ENCODE data around the gene ADAP1.
"Not testable (repeated sequence)": the region's sequence is repeated elsewhere in the genome, so short reads cannot be mapped to it uniquely, and the experiment has no call there.

ADAP1 gene, protein sequence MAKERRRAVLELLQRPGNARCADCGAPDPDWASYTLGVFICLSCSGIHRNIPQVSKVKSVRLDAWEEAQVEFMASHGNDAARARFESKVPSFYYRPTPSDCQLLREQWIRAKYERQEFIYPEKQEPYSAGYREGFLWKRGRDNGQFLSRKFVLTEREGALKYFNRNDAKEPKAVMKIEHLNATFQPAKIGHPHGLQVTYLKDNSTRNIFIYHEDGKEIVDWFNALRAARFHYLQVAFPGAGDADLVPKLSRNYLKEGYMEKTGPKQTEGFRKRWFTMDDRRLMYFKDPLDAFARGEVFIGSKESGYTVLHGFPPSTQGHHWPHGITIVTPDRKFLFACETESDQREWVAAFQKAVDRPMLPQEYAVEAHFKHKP

DNA sequence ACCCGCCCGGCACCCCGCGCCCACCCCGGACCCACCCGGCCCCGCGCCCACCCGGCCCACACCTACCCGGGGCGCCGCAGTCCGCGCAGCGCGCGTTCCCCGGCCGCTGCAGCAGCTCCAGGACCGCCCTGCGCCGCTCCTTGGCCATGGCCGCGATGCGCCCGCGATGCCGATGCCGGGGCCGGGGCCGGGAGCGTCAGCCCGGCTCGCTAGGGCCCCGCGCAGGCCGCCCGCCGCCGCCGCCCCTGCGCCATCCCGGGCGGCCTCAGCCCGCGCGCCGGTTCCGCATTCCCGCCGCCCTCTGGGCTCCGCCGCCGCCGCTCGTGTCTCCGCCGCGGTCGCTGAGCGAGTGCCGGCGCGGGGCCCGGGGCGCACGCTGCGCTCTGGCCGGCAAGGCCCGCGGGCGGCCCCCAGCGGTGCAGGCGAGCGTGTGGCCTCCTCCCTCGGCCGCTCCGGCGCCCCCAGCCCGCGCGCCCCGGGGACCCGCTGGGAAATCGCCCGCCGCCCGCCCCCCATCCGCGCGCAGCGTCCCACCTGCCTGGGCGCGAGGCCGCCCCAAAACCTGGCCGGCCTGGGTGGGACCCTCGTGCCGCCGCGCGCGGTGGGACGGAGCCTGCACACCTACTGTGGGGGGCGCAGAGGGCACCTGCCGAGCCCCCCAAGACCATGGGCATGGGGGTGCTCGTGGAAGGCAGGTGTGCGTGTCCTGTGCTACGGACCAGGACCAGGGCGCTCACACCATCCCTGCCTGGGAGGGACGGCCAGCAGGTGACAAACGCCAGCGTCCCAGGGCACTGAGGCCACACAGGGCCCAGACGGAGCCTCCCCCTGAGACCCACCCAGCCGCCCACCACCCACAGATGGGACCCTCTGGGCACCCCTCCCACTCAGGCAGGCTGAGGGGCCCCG, at the start of gene ADAP1:
ADAP1 (minus strand) TSS at position 351 of the 909 bp plus-strand sequence; CDS start at position 148, 203 bp downstream.
- DNase-seq: no peak

DNA sequence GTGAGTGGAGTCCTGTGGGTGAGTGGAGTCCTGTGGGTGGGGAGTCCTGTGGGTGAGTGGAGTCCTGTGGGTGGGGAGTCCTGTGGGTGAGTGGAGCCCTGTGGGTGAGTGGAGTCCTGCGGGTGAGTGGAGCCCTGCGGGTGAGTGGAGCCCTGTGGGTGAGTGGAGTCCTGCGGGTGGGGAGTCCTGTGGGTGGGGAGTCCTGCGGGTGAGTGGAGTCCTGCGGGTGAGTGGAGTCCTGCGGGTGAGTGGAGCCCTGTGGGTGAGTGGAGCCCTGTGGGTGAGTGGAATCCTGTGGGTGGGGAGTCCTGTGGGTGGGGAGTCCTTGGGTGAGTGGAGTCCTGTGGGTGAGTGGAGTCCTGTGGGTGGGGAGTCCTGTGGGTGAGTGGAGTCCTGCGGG, 48.0 kb upstream of the ADAP1 start:
- DNase-seq: not testable (repeated sequence)

DNA sequence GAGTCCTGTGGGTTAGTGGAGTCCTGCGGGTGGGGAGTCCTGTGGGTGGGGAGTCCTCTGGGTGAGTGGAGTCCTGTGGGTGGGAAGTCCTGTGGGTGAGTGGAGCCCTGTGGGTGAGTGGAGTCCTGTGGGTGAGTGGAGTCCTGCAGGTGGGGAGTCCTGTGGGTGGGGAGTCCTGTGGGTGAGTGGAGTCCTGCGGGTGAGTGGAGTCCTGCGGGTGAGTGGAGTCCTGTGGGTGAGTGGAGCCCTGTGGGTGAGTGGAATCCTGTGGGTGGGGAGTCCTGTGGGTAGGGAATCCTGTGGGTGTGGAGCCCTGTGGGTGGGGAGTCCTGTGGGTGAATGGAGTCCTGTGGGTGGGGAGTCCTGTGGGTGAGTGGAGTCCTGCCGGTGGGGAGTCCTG, 47.5 kb upstream of the ADAP1 start:
- DNase-seq: not testable (repeated sequence)

DNA sequence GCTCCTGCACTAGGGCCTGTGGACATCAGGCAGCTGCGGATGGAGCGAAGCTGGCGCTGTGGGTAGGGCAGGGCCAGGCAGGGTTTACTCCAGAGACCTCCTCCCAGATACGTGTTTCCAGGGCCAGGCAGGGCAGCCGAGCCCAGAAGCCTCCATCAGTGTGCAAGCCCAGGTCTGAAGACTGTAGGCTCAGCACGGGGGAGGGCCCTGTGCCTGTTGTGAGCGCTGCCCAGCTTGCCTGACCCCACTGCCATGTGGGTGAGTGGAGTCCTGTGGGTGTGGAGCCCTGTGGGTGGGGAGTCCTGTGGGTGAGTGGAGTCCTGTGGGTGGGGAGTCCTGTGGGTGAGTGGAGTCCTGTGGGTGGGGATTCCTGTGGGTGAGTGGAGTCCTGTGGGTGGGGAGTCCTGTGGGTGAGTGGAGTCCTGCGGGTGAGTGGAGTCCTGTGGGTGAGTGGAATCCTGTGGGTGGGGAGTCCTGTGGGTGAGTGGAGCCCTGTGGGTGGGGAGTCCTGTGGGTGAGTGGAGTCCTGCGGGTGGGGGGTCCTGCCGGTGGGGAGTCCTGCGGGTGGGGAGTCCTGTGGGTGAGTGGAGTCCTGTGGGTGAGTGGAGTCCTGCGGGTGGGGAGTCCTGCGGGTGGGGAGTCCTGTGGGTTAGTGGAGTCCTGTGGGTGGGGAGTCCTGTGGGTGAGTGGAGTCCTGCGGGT, 46.7 kb upstream of the ADAP1 start:
- not testable (repeated sequence) for DNase-seq

DNA sequence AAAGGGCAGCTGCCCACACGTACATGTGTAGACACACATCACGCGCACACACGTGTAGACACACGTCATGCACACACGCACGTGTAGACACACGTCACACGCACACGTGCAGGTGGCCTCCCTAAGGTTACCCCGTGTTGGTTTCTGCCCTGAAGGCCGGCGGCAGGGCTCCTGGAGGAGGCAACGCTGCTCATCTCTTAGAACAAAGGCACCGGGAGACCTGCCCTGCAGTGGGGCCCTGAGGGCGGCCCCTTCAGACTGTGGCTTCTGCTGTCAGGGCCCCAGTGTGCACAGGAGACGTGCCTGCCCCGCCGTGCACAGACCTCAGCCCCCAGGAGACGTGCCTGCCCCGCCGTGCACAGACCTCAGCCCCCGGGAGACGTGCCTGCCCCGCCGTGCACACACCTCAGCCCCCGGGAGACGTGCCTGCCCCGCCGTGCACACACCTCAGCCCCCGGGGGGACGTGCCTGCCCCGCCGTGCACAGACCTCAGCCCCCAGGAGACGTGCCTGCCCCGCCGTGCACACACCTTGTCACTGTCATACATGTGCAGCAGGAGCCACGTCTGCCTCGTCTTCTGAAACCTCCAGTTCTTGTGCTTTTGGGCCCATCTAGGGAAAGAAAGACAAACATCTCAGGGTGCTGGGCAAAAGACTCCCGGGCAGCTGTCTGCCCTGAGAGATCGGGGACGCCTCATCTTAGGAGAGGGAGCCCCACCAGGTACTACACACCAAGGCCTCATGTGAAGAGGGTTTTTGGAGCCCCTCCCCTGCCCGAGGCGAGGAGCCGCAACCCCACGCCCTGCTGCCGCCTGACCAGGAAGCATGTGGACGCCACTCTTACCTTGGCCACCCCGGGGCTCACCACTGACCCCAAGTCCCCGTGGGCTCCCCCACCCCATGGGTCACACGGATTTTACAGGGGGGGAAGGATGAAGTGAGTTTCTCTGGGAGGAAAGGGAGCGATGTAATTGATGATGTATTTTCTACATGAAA, 45.8 kb upstream of the ADAP1 start:
- no peak for DNase-seq

DNA sequence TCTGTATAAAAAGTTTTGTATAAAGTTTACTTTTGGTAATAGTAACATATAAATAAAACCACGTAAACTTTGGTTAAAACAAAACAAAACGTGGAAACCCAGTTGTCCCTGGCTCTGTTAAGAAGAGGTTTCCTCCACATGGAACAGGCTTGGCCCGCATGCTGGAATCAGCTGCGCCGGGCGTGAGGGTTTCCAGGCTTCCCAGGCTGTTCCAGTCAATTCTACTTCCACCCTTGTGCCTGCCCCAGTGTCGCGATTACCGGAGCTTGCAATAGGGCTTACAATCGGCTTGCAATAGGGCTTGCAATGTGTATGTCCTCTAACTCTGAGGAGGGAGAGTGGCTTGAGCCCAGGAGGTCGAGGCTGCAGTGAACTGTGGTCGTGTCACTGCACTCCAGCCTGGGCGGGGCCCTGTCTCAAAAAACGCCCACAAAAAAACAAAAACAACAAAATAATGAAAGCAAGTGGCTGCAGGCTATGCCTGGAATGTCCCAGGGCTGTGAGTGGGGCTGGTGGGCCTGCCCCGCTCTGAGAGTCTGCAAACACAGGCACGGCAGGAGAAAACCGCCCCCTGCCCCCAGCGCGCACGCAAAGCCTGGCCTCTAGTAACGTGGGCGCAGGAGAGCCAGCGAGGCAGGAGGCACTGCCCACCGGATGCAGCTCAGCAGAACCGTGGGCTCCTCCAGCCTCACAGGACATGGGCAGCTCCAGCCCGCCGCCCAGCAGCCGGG, 44.8 kb upstream of the ADAP1 start:
- no peak for DNase-seq

DNA sequence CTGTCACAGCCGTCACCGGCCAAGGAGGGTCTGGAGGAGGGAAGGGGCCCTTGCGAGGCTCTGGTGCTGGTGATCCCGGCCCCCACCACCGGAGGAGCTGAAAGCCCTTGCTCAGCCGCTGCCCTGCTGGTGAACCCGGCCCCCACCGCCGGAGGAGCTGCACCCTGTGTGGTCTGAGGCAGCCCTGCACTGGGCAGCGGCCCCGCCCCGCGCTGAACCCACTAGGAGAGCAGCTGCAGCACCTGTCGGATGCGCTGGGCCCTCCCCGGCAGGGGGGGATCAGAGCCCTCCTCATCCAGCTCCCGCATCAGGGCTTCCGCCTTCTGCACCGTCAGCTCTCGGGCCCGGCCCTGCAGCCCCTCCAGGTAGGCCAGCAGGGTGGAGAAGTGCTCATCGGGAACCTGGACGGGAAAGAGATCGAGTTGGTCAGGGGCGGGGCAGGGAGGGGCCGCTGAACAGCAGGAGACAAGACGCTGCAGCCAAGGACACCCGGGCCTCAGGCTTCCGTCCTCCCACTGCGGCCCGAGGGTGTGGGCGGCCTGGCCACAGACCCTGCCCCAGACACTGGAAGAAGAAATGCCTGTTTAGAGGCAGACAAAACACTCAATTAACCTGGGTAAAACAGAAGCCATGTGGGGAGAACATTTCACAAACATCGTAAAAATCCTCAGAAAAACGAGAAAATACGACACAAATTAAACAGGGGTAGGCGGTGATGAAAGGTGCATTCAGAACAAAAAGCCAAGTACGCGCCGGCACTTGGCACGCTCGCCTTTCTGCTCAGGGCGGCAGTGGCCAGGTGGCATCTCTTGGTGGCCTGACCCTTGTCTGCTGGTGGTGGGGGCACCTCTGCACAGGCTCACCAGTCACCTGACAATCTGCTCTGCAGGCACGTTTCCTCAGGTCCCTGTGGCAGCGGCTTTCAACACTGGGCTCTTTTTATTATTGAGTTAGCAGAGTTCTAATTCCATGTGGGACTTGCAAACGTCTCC, 43.2 kb upstream of the ADAP1 start:
- no peak for DNase-seq

DNA sequence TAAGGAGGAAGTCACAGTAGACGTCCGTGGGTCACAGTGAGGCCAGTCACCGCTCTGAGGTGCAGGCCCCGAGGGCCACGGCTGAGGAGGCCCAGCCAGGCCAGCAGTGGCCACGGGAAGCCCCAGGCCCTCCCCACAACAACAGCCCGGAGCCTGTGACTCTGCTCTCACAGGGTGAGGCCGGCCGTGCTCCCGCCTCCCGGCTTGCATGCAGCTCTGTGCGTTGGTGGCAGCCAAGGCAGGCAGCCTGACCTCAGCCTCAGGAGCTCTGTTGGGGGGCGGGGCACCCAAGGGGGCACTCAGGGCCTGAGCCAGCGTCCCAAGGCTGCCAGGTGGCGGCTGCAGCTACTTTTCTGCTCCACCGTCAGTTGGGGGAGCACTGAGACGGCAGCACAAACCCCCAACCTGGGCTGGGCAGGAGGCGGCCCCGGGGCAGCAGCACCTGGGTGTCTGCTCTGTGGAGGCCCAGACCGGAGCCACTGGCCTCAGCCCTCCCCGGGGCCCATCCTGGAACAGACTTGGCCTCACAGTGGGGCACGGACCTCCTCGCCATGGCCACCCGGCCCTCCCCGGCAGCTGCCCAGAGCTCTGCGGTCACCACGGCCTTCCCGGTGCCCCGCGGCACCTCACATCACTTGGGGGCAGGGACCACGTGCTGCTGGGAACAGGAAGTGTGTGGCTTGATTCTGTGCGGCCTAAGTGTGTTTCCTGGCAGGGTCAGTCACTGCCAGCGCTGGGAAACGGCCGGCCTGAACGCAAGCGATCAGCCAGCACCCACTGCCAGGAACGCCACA, 41.8 kb upstream of the ADAP1 start:
- no peak for DNase-seq

DNA sequence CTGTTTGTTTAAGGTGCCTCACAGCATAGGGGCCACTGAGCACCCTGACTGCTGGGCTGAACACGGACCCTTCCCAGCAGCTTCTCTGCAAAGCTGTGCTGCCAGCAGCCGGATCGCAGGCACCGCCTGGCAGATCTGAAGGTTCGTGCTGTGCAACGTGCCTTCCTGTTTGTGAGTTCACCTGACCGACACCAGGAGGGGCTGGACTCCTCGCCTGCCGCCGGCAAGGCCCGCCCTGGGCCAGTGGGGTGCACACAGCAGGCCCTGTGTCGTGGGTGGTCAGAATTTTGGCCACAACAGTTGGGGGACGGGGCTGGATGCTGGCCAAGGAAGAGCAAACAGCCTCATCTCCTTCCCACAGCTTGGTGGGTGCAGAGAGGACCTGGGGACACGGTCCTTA, 41.1 kb upstream of the ADAP1 start:
- DNase-seq: no peak

DNA sequence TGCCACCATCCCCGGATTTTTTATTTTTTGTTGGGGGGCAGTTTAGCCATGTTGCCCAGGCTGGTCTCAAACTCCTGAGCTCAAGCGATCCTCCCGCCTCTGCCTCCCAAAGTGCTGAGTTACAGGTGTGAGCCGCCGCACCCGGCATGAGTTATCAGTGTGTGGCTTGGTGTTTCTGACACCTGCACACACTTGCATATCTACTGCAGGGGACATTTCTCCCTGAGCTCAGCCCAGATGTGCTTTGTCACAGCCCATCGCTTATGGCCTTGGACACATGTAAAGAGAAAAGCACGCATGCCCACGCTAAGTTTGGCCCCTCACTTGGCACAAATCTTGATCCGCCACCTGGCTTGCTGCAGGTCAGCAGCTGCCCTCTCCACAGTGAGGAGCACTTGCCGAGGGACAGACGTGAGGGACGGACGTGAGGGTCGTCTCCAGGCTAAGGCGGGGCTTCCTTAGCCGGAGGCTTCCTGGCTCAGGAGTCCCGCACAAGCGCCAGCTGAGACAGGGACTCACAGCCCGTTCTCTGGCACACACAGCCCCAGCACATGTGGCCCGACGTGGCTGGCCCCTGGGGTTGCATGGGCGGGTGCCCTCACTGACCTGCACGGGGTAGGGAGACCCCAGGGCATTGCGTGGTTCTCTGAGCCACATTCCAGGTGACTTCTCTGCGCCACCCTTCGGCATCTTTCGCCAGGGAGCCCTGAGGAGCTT, 40.3 kb upstream of the ADAP1 start:
- no peak for DNase-seq

DNA sequence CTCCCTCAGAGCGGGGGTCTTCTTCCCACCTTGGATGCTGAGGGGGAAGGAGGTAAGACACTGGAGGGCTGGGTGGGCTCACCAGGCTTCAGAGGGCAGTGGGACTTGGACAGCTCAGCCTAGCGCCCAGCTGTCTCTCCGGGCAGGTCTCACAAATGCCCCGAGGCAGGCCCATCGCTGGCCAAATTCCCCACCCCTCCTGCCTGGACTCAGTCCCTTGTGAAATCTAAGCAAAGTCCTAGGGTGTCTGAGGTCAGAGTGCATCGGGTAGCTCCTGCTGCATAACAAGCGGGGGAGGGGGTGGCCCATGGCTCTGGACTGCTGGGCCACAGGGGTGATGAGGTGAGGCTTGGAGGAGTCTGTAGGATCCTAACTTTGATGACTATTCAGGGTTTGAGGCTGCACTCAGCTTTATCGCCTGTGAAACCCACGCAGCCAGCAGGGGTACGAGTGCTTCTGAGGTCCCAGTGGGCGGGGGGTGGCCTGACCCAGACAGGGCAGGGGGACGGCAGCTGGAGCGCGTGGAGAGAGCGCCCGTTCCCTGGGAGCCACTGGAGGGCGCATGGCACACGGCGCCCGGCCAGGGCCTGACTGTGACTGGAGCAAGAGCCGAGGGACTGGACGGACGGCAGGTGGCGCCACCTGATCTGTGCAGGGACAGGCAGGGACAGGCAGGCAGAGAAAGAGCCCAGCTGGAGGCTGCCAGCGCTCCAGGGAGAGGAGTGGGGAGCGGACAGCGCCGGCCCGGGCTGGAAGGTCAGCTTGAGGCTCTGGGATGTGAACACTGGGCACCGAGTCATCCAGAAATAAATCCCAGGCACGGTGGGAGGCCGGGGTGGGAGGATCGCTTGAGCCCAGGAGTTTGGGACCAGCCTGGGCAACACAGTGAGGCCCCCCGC, 38.5 kb upstream of the ADAP1 start:
- DNase-seq: peak; percentile 90

DNA sequence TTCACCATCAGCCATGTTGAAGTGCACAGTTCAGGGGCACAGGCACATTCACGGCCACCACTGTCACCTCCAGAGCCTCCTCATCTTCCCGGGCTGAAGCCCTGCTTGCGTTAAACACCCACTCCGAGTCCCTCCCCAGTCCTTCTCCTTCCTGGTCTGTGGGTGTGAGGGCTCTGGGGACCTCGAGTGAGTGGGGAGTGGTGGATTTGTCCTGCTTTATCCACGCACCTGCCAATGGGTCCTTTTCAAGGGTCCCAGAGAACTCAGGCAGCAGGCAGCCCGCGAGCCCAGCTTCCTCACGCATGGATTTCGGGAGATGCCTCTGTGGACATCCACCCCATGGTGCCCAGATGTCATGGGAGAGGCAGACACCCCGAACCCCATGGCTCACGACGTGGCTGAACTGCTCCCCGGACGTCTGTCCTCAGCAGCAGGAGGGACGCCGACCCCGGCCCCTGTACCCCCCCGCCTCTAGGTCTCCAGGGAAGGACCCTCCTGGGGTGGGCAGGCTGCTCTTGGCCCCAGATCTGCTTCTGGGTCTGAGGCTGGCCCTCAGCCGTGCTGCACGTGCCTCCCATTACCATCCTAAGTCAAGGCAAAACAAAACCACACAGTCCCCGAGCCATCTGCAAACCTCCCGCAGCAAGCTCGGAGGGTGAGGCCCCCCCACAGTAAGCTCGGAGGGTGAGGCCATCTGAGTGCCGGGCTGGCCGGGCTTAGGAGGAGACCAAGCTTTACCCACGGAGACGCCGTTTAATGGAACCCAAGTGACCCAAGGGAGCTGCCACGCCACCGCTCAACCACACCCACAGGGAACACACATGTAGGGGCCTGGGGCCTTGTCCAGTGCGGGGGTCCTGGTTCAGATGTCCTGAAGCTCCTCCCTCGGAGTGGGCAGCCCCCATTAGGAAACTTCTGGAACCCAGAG, 37.5 kb upstream of the ADAP1 start:
- no peak for DNase-seq

DNA sequence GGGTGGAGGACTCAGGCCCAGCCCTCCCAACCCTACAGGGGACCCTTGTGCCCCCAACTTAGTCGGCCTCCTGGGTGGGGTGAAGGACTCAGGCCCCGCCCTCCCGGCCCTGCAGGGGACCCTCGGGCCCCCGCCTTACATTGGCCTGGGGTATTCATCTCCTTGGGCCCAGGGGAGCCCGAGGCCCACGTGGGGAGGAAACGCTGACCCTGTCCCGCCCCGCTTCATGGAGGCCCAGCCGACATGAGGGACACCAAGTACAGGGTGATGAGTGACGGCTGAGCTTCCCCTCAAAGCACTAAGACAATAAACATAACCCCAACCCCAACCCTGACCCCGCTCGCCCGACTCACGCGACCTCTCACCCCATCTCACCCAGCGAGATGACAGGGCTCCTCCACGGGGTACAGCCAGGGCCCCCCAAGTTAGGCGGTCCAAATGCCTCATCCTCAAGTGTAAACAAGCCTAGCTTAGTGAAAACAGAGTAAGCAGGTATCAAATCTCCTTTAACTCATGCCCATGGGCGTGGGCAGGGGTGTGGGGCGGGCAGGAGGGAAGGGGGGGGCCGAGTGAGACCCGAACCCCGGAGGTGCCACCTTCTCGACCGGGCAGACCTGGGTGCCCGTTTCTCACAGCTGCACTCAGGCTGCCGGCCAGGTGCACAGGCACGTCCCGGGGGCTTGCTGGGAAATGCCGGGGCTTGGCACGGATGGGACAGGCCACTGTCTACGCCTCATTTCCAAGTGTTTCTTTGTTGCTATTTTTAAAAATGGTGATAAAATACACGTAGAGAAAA, 36.7 kb upstream of the ADAP1 start:
- no peak for DNase-seq

DNA sequence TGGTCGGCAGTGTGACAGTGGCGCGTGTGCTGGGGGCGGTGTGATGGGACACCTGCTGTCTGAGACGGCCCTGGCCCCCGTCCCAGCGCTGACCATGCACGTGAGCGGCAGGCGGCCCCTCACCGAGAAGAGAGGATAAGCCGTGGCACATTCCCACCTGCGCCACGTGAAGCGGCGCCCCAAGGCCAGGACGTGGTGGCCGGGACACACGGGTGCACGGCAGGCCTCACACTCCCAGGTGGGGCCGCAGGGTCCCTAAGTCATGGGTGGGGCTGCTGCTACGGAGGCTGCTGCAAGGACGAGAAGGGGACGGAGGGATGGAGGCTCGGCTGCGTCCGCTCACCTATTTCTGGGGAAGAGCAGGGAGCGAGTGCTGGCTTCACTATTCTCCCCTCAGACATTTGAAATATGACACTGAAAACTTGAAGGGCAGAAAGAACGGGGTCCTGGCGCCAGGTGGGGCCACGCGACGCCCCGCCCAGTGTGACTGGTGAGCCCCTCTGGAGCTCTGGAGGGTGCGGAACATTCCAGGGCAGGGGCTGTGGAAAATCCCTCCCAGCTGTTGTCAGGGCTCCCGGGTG, 36.0 kb upstream of the ADAP1 start:
- no peak for DNase-seq

DNA sequence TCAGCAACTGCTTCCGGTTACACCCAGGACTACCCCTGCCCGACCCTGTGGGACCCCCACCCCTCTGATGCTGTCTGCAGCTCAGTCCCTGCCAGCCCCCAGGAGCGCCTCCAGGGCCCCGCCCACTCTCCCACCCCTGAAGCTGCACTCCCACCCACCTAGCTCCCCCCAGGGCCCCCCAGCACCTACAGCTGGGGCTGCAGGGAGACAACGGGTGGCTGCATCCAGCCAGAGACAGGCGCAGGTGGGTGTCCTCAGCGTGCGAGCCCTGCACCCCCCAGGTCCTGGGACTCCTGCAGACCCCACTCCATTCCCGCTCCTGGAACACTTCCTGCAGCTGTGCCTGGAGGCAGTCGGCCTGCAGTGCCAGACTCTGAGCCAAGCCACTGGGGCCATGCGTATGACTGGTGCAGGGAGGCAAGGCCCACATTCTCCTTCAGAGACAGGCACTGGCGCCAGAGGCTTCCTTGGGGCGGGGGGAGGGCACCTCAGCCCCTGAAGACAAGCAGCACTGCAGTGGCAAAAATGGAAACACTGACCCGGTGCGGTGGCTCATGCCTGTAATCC, 34.6 kb upstream of the ADAP1 start:
- DNase-seq: no peak
